Smooth muscle cell of the brain vasculature (primary cell): ENCODE data around the gene RUNX1.

Experiments
- DNase-seq: peaks from one replicate; pipeline ENCODE4 v3.0.0-alpha.2; 2012; ENCODE audit warnings: low read depth, low spot score

Gene RUNX1

DNA sequence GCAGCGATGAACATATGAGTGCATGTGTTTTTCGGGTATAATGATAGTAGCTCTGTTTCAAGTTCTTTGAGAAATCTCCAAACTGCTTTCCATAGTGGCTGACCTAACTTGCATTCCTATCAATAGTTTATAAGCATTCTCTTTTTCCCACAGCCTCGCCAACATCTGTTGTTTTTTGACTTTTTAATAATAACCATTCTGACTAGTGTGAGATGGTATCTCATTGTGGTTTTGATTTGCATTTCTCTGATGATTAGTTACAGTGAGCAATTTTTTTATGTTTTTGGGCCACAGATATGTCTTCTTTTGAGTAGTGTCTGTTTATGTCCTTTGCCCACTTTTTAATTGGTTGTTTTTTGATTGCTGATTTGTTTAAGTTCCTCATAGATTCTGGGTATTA is 10.6 kb upstream of the RUNX1 start:
- no peak for DNase-seq

GRCh38 chr21:35058058-35058457 is 9.0 kb upstream of the RUNX1 start:
- DNase-seq, result no peak

- no peak for DNase-seq
These were observed 8.3 kb upstream of the RUNX1 start for GRCh38 chr21:35057428-35057827.

DNA sequence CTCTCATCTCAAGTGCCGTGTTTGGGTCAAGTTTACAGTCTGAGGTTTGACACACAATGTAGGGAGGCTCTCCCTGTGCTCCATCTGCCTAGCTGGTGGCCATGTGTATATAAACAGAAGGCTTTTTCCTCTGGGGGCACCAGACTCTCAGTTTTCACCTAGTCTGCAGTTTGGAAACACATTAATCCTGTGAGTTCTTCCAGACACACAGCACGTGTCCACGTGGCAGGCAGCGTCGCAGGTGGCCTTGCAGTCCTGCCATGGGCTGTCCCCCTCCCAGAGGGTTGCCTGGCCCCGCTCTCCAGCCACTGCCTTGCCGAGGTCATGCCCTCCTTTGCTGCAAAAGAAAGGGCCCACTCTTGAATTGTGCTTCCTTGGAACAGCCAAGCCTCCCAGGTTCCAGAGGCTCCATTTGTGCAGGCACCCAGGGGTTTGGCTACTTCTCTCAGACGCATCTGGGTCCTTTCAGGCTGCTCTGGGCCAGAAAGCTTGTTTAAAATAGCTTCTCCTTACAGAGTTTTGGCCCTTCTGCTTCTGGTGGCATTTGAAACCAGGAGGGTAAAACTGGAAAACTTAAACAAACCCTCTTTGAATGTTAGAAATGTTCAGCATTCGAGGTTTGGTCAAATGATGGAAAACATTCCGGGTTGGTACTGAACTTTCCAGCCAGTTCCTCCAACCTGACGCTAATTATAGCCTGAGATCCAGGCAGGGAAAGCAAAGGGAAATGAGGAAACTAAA is 4.4 kb upstream of the RUNX1 start:
- DNase-seq, result no peak

- no peak for DNase-seq
These were observed 3.7 kb upstream of the RUNX1 start for GRCh38 chr21:35052801-35053200.

- no peak for DNase-seq
These were observed 2.3 kb upstream of the RUNX1 start for GRCh38 chr21:35051287-35051818.

GRCh38 chr21:35050348-35051286 is 1.5 kb upstream of the RUNX1 start:
- DNase-seq, result no peak

DNA sequence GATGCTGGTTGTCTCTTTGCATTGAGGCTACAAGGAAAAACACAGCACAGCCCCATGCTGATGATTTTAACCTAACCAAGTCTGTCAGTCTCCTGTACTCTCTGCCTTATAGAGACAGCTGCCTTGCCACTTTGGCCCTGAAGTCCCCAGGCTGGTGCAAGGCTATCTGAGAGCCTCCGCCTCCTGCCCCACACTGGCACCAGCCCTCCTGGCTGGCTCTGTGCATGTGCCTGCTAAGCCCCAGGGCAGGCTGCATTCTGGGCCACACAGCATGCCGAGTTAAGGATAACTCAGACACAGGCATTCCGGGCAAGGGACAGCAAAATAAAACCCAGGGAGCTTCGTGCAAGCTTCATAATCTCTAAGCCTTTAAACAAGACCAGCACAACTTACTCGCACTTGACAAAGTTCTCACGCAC is 910 bp downstream of the RUNX1 start:
- no peak for DNase-seq

GRCh38 chr21:35046880-35047229 is 2.2 kb downstream of the RUNX1 start:
- no peak for DNase-seq

- no peak for DNase-seq
These were observed 2.9 kb downstream of the RUNX1 start for GRCh38 chr21:35046263-35046624.

- no peak for DNase-seq
These were observed 3.4 kb downstream of the RUNX1 start for GRCh38 chr21:35045542-35046262.

GRCh38 chr21:35044770-35045541 is 4.1 kb downstream of the RUNX1 start:
- no peak for DNase-seq

- DNase-seq, result no peak
These were observed 5.0 kb downstream of the RUNX1 start for GRCh38 chr21:35044128-35044527.

- no peak for DNase-seq
These were observed 5.6 kb downstream of the RUNX1 start for GRCh38 chr21:35043549-35043948.

GRCh38 chr21:35042836-35043235 is 6.3 kb downstream of the RUNX1 start:
- no peak for DNase-seq

- DNase-seq, result no peak
These were observed 7.2 kb downstream of the RUNX1 start for GRCh38 chr21:35041881-35042280.

GRCh38 chr21:35041122-35041521 is 8.0 kb downstream of the RUNX1 start:
- no peak for DNase-seq

- DNase-seq, result no peak
These were observed 9.4 kb downstream of the RUNX1 start for GRCh38 chr21:35039595-35040289.

- no peak for DNase-seq
These were observed 10.3 kb downstream of the RUNX1 start for GRCh38 chr21:35038772-35039319.

DNA sequence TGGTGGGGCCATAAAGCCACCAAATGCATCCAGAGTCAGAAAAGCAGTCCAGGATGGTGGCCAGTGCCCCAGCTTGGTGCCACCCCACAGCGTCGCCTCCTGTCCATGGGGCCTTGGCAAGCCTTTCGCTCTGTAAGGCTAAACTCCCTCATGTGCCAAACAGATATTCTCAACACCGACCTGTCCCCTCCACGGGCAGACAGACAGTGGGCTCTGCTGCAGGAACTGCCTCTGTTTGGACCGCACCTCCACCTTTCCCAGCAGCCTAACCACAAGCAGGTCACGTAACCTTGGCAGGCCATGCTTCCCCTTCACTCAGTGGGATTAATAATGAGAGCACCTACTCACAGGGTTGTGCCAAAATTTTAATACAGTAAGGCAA is 11.7 kb downstream of the RUNX1 start:
- DNase-seq, result no peak
